Epithelial cell of umbilical artery (primary cell): ENCODE results near the gene ETNPPL. TPM values are rescaled to one million over a fixed set of nuclear protein-coding genes. Genes with fewer than 3 reads are reported as not detected.

Experiments used
- total RNA-seq: library from RNA; depleted of rRNA; stranded (reverse); fragments of >200 nt; gene quantifications from 2 replicates; pipeline ENCODE4 v1.2.3, GENCODE V29; 2014

The ETNPPL gene
- total RNA-seq = 0.61 TPM in 1 of 2 replicates, not detected in the other

GRCh38 chr4:108762559-108763225 is at the start of gene ETNPPL:
Gene ETNPPL (minus strand): TSS chr4:108763053. CDS start chr4:108762898, 155 bp downstream.

Other genes with a start within 250 kb of the ETNPPL start
- 623 and 1,080 TPM in 2 replicates for gene RPL34, start 142.5 kb downstream of the ETNPPL start, total RNA-seq
- gene OSTC, start 112.5 kb downstream of the ETNPPL start, total RNA-seq = 461 and 1,685 TPM in 2 replicates